HL-60 (cell line): Measurements from ENCODE around the gene PPP6C.

Experiments used
- POLR2AphosphoS5 ChIP-seq: IDR thresholded peaks from 2 replicates; pipeline ENCODE4 v1.6.1; 2012; ENCODE audit warnings: low read depth
- SPI1 ChIP-seq: IDR thresholded peaks from 2 replicates; pipeline ENCODE4 v1.6.1; 2012; ENCODE audit warnings: low read depth, mild to moderate bottlenecking, borderline replicate concordance
- TF ChIP-seq, protein P1 (sequence below): IDR thresholded peaks from one replicate; pipeline ENCODE4 v1.5.1; 2011; ENCODE audit warnings: low read length, control low read depth, inconsistent platforms; ENCODE audit not compliant: insufficient read depth

DNA sequence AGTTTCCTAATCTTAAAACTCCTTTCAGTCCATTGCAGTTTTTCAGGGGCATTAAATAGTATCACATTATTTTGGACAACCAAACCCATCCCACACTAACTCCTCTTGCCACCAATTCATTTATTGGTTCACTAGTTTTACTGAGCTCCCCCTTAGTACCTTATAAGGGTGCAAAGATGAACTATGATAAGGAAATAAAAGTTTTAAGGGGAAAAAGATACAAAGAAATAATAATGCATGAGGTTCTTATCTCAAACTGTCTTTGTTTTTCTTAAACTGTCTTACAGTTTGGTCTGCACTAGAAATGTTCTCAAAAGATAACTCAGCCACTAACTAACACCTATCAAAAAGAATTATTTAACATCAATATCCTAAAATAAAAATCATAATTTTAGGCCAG, 54.6 kb downstream of the PPP6C start:
- TF ChIP-seq, protein P1, sequence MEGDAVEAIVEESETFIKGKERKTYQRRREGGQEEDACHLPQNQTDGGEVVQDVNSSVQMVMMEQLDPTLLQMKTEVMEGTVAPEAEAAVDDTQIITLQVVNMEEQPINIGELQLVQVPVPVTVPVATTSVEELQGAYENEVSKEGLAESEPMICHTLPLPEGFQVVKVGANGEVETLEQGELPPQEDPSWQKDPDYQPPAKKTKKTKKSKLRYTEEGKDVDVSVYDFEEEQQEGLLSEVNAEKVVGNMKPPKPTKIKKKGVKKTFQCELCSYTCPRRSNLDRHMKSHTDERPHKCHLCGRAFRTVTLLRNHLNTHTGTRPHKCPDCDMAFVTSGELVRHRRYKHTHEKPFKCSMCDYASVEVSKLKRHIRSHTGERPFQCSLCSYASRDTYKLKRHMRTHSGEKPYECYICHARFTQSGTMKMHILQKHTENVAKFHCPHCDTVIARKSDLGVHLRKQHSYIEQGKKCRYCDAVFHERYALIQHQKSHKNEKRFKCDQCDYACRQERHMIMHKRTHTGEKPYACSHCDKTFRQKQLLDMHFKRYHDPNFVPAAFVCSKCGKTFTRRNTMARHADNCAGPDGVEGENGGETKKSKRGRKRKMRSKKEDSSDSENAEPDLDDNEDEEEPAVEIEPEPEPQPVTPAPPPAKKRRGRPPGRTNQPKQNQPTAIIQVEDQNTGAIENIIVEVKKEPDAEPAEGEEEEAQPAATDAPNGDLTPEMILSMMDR: no peak
- TF ChIP-seq POLR2AphosphoS5: no peak
- no peak for TF ChIP-seq SPI1
